SK-N-DZ (cell line): ENCODE data around the gene ARHGAP8.
"Not testable (repeated sequence)": the region's sequence is repeated elsewhere in the genome, so short reads cannot be mapped to it uniquely, and the experiment has no call there.

Experiments
- DNase-seq: peaks from one replicate; pipeline ENCODE4 v3.0.0-alpha.2; 2015; ENCODE audit warnings: low spot score

The ARHGAP8 gene

DNA sequence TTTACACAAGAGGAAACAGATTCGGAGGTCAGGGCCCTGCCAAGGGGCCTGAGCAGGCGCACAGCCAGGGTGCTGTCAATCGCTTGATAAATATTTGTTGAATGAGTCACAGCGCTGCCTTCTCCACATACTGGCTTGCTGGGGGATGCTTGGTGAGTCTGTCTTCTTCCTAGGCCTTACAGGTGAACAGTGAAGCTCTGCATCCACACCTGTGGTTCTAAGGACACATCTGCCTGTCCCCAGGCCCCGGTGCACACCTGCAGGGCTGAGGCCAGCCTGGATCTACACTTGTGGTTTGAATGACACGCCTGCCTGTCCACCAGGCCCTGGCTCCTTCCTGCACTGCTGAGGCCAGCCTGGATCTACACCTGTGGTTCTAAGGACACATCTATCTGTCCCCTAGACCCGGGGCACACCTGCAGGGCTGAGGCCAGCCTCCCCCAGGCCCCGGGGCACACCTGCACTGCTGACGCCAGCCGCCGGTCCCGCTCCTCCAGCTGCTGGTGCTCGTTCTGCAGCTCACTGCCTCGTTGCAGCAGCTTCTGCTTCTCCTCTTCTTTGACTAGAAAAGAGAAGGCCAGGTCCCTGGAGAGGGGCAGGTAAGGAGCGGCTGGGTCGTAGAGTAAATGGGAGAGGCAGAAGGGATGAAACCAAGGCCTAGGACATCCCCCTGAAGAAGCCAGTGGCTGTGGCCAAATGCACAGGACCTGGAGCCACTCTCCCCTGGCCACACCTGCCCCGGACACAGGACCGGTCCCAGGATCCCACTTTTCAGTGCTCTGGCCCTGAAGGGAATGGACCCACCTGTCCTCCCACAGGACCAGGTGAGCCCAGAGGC lies 132.8 kb downstream of the ARHGAP8 start:
- no peak for DNase-seq

- no peak for DNase-seq
Observed at GRCh38 chr22:44885806-44886360, 133.5 kb downstream of the ARHGAP8 start.

GRCh38 chr22:44887941-44888366 lies 135.6 kb downstream of the ARHGAP8 start:
- no peak for DNase-seq

GRCh38 chr22:44888491-44889254 lies 136.3 kb downstream of the ARHGAP8 start:
- no peak for DNase-seq

DNA sequence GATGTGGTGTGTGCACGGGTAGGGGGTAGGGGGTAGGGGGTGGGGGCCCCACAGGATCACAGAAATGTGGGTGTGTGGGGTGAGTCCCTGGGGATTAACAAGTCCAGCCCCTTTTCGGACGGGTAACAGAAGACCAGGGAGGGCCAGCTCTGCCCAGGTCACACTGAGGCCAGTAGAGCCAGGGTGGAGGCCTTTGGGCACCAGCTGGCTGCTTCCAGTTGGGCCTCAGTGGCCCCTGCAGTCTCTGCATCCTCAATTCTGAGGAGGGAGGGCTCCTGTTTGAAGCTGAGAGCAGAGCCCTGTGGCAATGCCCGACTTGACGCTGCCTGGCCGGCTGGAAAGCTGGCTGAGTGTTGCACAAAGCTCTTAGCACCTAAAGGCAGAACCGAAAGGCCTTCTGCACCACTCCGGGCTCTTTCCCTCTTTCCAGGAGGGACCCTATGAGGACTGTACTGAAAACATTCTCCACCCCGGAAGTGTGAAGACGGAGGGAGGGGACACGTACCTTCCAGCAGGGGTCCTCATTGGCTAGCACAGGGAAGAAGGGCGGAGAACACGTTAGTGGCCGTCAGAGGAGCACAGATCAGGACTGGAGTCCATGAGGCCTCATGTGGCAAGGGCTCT lies 137.0 kb downstream of the ARHGAP8 start:
- no peak for DNase-seq

- no peak for DNase-seq
Observed at GRCh38 chr22:44890416-44891292, 138.3 kb downstream of the ARHGAP8 start.

DNA sequence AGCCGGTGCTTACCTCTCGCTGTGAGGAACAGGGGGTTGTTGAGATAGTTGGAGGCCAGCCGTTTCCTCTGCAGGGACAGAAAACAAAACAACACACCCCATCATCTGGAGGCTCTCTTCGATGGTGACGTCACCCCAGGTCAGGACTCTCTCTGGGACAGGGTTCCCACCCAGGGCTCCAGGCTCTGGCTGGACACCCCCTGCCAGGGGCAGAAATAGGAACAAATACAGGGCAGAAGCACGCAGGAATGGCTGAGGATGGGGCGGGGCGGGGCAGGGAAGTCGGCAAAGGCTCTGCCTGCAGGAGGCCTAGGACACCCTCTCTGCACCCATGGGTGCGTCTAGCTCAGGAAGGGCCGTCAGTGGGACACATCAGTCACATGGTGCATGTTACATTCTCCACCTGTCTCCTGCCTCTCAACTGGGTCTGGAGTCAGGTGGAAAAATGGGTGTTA lies 138.9 kb downstream of the ARHGAP8 start:
- no peak for DNase-seq

GRCh38 chr22:44891791-44892190 lies 139.4 kb downstream of the ARHGAP8 start:
- no peak for DNase-seq

GRCh38 chr22:44892243-44892642 lies 139.9 kb downstream of the ARHGAP8 start:
- DNase-seq: no peak

GRCh38 chr22:44892803-44893730 lies 140.7 kb downstream of the ARHGAP8 start:
- no peak for DNase-seq

DNA sequence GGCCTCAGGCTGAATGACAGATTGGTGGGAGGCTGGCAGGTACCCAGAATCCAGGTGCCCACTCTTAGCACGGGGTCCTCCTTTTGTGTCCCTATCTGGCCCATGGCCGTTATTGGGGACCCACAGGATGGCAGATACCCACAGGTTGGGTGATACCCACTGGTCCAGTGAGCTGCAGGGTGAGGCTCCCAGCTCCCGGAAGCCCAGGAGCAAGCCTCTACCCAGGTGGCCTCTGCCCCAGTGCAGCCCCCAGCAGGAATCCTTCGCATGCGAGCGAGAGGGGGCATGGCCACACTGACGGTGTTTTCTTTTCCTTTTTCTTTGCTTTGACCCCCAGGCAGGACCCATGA lies 141.3 kb downstream of the ARHGAP8 start:
- DNase-seq: no peak

- no peak for DNase-seq
Observed at GRCh38 chr22:44894321-44894720, 141.9 kb downstream of the ARHGAP8 start.

DNA sequence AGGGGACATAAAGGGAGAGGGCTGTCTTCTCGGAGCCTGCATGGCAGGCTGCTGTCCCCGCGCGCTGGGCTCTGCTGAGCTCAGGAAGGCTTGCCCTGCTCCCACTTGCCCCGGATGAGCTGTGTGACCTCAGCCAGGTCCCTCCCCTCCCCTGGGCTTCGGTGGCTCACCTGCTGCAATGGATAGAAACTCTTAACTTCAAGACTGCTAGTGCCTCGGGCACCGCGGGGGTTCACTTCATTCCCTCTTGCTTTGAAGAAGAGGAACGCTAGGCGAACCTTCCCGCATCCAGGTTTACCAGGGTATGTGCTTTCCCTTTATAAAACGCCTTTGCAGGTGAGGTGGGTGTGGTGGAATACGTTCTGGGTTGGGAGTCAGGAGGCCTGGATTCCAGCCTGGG lies 142.4 kb downstream of the ARHGAP8 start:
- no peak for DNase-seq

DNA sequence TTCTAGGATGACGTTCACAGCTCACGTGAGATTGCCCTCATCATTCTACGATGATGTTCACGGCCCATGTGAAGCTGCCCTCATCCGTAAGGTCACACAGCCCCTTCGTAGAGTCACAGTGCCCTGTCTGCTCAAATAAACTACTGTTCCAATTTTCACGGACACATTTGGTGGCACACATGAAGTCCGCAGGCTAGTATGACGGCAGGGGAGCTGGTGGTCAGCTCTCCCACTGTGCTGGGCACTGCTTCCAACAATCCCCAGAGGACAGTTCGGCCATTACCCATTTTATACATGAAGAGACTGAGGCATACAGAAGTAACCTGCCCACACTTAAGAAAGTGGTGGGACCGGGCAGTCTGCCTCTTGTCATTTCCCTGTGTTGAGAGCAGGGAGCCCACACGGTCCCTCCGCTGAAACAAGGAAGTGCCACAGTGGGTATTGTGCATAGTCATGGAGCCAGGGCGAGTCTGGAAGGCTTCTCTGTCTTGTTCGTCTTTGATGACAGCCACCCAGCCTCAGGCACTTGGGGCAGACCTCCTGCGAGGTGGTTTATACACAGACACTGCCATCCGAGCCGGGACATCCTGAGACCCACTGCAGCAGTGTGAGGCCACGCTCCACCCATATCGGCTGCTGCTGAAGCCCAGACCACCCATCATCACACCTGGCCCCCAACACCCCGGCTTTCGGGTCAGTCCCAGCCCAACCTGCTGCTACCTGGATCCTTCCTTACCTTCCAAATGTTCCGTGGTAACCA lies 143.1 kb downstream of the ARHGAP8 start:
- no peak for DNase-seq

- DNase-seq: no peak
Observed at GRCh38 chr22:44898236-44898635, 145.9 kb downstream of the ARHGAP8 start.

GRCh38 chr22:44901301-44901700 lies 148.9 kb downstream of the ARHGAP8 start:
- DNase-seq: no peak

GRCh38 chr22:44903164-44903563 lies 150.8 kb downstream of the ARHGAP8 start:
- DNase-seq: not testable (repeated sequence)

DNA sequence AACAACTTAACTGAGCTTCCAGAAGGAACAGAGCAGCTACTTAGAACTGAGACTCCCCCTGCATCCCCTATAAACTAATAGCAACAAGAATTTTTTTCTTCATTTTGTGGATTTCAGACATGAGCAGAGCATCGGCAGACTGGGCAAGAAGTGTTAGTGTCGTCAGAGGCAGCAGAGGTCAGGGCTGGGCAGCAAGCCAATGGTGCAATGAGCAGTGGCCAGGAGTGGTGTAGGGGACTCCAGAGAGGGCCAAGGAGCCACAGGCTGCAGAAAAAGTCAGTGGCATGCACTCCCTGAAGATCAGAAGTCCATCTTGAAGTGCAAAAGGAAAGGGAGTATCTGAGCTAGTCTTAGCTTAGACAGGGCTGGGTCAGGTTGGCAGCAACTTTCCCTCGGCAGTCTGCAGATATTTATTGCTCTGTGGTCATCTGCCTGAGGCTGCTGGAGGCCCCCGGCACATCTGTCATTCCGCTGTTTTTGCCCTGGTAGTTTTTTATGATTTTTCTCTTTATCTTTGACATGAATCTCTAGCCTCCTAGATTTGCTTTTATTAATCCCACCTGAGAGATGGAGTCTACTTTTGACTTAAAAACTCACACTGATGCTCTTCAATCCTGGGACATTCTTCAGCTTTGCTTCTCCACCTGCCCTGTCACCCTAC lies 152.2 kb downstream of the ARHGAP8 start:
- not testable (repeated sequence) for DNase-seq
